Measurements from ENCODE around the gene RASAL2.
"Not testable (repeated sequence)": the region's sequence is repeated elsewhere in the genome, so short reads cannot be mapped to it uniquely, and the experiment has no call there.

Gene RASAL2

GRCh38 chr1:178071811-178072210 lies 22.1 kb upstream of the RASAL2 start:
- DNase-seq (ENCODE audit: low read depth in 2 of 2): no peak

- DNase-seq (ENCODE audit: low read depth in 2 of 2): no peak
Observed at GRCh38 chr1:178072326-178072725, 21.6 kb upstream of the RASAL2 start.

- DNase-seq (ENCODE audit: low read depth in 2 of 2): no peak
Observed at GRCh38 chr1:178075333-178075732, 18.6 kb upstream of the RASAL2 start.

- DNase-seq (ENCODE audit: low read depth in 2 of 2): no peak
Observed at GRCh38 chr1:178076607-178077006, 17.3 kb upstream of the RASAL2 start.

- DNase-seq (ENCODE audit: low read depth in 2 of 2): no peak
Observed at GRCh38 chr1:178077917-178078316, 16.0 kb upstream of the RASAL2 start.

- no peak for DNase-seq (ENCODE audit: low read depth in 2 of 2)
Observed at GRCh38 chr1:178086294-178086693, 7.6 kb upstream of the RASAL2 start.

GRCh38 chr1:178086766-178087165 lies 7.1 kb upstream of the RASAL2 start:
- DNase-seq (ENCODE audit: low read depth in 2 of 2): no peak

- DNase-seq (ENCODE audit: low read depth in 2 of 2): no peak
Observed at GRCh38 chr1:178088651-178089050, 5.3 kb upstream of the RASAL2 start.

- DNase-seq (ENCODE audit: low read depth in 2 of 2): not testable (repeated sequence)
Observed at GRCh38 chr1:178091454-178091853, 2.5 kb upstream of the RASAL2 start.

- DNase-seq (ENCODE audit: low read depth in 2 of 2): no peak
Observed at GRCh38 chr1:178091986-178092745, 1.7 kb upstream of the RASAL2 start.

- DNase-seq (ENCODE audit: low read depth in 2 of 2): no peak
Observed at GRCh38 chr1:178092878-178093493, 918 bp upstream of the RASAL2 start.

GRCh38 chr1:178093494-178093950 lies 382 bp upstream of the RASAL2 start:
- no peak for DNase-seq (ENCODE audit: low read depth in 2 of 2)

GRCh38 chr1:178094739-178095645 lies 1.1 kb downstream of the RASAL2 start:
- no peak for DNase-seq (ENCODE audit: low read depth in 2 of 2)

GRCh38 chr1:178096421-178096820 lies 2.5 kb downstream of the RASAL2 start:
- no peak for DNase-seq (ENCODE audit: low read depth in 2 of 2)

GRCh38 chr1:178098262-178098661 lies 4.4 kb downstream of the RASAL2 start:
- no peak for DNase-seq (ENCODE audit: low read depth in 2 of 2)

GRCh38 chr1:178101266-178101630 lies 7.3 kb downstream of the RASAL2 start:
- no peak for DNase-seq (ENCODE audit: low read depth in 2 of 2)

- DNase-seq (ENCODE audit: low read depth in 2 of 2): no peak
Observed at GRCh38 chr1:178101654-178102053, 7.8 kb downstream of the RASAL2 start.

GRCh38 chr1:178102218-178102617 lies 8.3 kb downstream of the RASAL2 start:
- no peak for DNase-seq (ENCODE audit: low read depth in 2 of 2)

- DNase-seq (ENCODE audit: low read depth in 2 of 2): no peak
Observed at GRCh38 chr1:178107823-178108222, 13.9 kb downstream of the RASAL2 start.

- DNase-seq (ENCODE audit: low read depth in 2 of 2): no peak
Observed at GRCh38 chr1:178109348-178110143, 15.6 kb downstream of the RASAL2 start.

GRCh38 chr1:178115260-178115659 lies 21.4 kb downstream of the RASAL2 start:
- no peak for DNase-seq (ENCODE audit: low read depth in 2 of 2)

GRCh38 chr1:178118524-178118923 lies 24.6 kb downstream of the RASAL2 start:
- no peak for DNase-seq (ENCODE audit: low read depth in 2 of 2)
